GM12878 (cell line): ENCODE data around the gene LRR1.

Source experiments
- HDAC2 ChIP-seq: fragments of 200-600 bp; sonication (generic); IDR thresholded peaks from 2 replicates; pipeline ENCODE4 v1.6.1; 2017
- TF ChIP-seq, protein P1 (sequence below): fragments of 450-650 bp; IDR thresholded peaks from 2 replicates; pipeline ENCODE4 v1.6.1; 2017; ENCODE audit warnings: low read depth, mild to moderate bottlenecking, moderate library complexity

DNA sequence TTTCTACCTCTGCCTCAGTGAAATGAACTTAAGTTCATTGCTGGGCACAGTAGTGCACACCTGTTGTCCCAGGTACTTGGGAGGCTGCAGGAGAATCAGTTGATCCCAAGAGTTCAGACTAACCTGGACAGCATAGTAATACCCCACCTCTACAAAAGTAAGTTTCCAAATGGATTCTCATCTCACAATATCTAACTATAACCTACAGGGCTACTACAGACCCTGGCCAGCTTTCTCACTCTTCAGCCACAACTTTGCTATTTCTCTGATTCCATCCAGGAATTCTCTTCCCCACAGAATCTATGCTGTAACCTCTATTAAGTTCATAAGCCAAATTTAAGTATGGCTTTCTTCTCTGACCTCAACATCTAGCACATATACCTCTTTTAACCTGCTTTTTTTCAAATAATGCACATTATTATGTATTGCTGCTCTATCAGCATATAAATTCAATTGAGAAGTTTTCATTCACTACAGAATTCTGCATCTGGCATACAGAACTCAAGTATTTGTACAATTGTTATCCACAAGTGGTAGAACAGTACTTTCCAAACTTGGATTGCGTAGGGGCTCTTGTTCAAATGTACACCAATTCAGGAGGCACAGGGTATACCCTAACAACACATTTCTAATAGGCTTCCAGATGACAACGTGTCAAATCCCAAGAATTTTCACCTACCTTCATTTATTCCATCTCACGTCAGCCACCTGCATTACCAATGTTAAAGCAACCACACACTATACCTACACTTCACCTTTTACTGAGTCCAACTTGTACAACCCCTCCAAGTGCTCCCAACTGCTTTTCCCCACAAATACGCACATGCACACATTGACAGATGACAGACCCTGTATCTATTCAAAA lies 16.4 kb upstream of the LRR1 start:
- TF ChIP-seq, protein P1, sequence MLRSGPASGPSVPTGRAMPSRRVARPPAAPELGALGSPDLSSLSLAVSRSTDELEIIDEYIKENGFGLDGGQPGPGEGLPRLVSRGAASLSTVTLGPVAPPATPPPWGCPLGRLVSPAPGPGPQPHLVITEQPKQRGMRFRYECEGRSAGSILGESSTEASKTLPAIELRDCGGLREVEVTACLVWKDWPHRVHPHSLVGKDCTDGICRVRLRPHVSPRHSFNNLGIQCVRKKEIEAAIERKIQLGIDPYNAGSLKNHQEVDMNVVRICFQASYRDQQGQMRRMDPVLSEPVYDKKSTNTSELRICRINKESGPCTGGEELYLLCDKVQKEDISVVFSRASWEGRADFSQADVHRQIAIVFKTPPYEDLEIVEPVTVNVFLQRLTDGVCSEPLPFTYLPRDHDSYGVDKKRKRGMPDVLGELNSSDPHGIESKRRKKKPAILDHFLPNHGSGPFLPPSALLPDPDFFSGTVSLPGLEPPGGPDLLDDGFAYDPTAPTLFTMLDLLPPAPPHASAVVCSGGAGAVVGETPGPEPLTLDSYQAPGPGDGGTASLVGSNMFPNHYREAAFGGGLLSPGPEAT = no peak
- no peak for TF ChIP-seq HDAC2
